Activated T-cell treated with anti-CD3 and anti-CD28 coated beads for 24 hours (primary cell): ENCODE data around the gene SURF6.
"Not testable (repeated sequence)": the region's sequence is repeated elsewhere in the genome, so short reads cannot be mapped to it uniquely, and the experiment has no call there.

Experiments used
- DNase-seq: peaks from one replicate; pipeline ENCODE4 v3.0.0-alpha.2; 2020; ENCODE audit warnings: low read depth

Gene SURF6

DNA sequence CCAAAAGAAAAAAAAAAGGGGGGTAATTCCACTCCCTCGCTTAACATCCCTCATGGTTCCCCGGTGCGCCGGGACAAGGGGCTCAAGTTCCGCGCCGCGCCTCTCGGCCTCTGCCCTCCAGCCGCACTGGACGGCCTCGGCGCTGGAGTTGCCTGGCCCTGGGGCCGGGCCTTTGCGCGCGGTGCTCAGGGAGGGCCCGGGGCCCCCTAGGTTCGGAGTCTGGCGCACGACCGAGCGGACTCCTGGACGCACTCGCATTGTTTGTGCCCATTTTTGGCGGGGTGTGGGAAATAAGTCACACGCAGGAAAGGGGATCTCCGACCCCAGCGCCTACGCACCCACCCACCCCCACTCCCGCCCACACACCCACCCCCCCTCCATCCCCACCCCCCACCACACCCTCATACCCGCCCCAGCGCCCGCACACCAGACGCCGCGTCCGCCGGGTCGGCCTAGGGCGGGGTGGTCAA, 11.6 kb upstream of the SURF6 start:
- no peak for DNase-seq

DNA sequence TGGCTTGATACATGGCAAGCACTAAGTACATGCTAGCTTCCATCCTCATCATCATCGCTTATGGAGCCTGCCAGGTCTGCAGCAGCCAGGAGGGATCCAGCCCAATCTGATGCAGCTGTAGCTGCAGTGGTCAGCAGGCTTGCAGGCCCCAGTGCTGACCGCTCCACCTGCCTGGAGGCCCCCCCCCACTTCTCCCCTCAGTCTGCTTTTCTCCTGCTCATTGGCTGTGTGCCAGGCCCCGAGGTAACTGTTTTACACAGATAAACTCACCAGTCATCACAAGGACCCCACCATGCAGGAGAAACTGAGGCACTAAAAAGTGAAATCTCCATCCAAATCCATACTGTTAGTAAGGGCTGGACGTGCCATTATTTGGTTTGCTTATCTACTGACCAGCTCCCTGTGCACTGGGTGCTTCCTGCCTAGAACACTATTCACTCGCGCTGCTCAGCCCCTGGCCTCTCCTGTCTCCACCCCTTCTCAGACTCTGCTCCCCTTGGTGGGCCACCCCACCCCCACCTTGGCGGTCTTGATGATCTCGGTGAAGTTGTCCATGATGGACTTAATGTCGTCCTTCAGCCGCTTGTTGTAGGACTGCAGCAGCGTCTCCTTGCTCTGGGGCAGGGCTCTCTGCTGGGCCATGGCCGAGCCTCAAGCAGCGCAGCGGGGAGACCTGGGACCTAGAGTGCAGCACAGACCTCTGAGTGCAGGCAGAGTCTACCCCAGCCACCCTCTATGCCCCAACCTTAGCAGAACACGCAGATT, 10.2 kb upstream of the SURF6 start:
- DNase-seq: no peak

DNA sequence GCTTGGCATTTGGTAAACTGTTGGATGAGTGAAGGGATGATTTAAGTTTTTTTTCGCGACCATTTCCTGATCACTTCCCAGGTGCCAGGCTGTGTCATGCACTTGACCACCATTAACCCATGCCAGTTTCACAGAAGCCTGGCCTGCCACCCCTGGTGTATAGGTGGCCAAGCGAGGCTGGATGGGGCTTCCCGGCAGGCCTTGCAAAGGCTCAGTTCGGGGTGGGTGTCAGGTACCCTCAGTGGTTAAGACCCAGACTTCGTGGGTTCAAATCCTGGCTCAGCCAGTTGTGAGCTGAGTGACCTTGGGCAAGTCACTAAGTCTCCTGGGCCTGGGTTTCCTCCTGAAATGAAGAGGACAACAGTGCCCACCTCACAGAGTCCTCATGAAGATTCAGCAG, 9.6 kb upstream of the SURF6 start:
- DNase-seq: no peak

DNA sequence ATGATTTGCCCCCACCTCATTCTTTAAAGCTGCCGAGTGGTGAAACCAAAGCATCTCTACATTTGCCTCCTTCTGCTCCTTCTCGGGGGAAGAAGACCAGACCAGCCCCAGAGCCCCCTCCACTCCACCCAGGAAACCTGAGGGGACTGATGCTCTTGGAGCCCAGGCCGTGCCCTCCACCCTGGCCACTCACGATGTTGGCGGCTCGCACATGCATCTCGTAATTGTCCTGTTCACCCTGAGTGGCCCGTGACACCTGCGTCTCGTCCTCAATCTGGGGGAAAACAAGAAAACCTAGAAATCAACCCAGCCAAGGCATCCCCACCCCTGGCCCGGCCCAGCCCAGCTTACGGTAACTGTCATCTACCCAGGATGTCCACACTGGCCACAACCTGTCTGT, 9.0 kb upstream of the SURF6 start:
- no peak for DNase-seq

DNA sequence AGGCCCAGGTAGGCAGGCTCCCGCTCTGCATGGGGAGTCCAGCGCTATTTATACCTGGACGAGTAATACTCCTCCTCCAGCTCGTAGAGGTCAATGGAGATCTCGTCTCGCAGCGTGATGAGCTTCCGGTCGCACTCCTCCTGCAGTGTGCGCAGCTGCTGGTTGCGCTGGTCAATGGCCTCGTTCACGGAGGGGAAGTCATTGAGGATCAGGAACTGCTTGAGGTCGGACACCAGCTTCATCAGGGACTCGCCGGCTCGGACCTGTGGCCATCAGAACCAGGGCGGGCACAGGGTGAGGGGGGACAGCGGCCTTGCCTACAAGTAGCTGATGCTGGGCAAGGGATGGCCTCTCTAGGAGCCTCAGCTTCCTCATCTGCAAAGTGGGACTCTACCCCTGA, 8.1 kb upstream of the SURF6 start:
- DNase-seq: no peak

DNA sequence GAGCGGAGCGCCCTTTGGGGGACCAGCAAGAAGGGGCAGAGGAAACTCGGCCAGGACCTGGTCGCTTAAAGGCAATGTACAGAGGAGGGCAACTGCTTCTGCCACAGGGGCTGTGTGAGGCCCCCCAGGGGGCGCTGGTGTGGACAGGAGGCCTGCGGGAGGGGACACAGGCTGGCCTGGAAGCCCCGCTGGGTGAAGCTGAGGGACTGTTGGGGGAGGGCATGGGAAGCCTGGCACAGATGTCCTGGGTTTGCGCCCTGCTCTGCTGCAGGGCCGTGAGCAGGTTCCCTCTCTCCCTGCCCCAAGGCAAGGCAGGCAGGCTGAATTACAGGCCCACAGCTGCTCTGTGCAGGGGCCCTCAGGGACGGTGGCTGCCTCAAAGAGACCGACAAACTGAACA, 6.6 kb upstream of the SURF6 start:
- no peak for DNase-seq

DNA sequence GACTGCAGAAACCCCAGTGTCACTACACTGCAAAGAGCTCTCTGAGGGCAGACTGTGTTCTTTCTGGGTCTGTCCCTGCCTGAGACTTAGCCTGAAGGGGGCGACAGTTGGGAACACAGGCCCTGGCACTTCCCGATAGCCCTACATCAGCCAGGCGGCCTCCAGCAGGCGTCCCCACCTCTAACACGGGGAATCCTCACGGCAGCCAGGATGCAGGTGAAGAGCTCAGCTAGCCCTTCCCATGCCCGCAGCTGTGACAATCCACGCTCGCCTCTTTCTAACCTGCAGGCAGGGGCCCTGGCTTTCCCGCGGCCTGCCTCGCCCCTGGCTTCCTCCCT, 6.0 kb upstream of the SURF6 start:
- DNase-seq: no peak

DNA sequence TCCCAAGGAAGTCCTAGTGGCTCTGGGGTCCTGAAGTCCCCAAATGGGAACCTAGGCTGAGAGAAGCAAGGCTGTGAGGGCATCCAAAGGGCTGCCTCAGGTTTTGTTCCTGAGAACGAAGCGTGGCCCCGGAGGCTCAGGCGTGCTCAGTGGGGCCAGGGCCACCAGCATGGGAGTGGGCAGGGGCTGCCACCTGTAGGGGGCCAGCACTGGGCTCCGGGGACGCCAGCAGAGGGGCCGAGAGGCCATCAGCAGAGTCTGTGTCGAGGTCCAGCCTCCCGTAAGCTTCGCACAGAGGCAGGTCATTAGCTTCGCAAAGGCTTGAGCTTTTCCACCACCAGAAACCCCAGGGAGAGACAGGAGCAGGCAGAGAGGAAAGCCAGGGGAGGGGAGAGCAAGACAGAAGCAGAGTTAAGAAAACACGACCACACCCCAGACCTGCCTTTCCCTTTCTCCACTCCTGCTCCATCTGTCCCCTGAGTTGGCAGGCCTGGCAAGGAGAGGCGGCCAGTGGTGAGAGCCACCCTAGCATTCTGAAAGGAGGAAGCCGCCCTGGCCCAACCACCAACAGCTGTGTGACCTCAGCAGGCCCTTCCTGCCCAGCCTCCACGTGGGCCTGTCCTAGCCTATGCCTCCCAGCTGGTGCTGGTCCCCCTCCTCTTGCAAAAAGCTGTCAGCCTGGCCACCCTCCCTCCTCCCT, 5.5 kb upstream of the SURF6 start:
- no peak for DNase-seq

DNA sequence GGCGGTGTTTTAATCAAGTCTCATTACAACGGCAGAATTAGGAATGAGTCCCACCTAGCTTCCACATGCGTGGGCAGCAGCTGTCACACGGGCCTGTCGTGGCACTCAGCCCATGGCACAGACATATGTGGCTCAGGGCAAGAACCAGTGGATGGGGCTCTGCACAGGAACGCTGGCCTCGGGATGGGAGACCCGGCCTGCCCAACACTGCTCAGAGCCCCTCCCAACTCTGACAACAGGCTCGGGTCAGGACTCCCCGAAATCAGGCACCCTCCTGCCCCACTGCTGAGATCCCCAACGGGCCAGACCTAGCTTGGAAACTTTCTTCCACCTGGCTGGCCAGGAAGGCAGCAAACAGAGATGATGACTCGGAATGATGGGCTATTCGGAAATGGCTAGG, 4.9 kb upstream of the SURF6 start:
- DNase-seq: no peak

DNA sequence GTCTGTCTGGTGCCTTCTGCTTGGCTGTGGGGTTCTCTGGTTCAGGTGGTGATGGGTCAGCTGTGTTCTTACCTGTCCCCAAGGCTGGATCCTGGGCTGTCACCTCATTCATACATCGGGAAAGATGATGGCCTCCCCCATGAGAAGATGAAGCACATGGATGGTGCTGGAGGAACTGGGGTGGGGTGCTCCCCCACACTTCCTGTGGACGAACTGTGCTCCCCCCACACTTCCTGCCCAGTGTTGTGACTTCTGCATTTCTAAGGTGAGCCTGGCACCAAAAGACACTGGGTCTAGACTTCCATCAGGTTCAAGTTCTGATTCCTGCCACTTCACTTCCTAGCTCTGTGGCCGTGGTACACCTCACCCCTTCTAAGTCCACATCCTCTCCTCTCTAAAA, 4.3 kb upstream of the SURF6 start:
- DNase-seq: no peak

DNA sequence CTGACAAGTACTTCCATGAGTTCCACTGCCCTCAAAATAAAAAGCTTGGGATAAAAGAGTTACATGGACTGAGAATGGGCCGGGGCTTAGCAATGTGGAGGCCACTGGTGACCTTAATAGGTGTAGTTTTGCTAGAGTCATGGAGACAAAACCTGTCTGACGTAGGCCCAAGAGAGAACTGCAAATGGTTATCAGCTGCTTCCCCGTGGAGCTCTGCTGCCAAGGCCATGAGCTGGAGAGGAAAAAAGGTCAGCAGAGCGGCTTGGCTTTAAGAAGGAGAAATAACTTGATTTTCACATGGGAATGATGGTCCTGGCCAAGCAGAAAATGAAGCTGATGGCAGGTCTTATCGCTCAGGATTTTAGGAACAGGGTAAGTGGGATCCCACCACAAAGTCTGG, 3.7 kb upstream of the SURF6 start:
- no peak for DNase-seq

DNA sequence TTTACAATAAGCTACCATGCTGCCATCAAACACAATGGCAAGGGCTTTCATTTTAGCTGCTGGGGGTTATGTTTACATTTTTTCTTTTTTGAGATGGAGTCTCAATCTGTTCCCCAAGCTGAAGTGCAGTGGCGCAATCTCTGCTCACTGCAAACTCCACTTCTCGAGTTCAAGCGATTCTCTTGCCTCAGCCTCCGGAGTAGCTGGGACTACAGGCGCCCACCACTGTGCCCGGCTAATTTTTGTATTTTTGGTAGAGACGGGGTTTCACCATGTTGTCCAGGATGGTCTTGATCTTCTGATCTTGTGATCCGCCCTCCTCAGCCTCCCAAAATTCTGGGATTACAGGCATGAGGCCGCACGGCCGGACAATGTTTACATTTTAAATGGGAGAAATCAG, 1.1 kb downstream of the SURF6 start:
- DNase-seq: not testable (repeated sequence)

DNA sequence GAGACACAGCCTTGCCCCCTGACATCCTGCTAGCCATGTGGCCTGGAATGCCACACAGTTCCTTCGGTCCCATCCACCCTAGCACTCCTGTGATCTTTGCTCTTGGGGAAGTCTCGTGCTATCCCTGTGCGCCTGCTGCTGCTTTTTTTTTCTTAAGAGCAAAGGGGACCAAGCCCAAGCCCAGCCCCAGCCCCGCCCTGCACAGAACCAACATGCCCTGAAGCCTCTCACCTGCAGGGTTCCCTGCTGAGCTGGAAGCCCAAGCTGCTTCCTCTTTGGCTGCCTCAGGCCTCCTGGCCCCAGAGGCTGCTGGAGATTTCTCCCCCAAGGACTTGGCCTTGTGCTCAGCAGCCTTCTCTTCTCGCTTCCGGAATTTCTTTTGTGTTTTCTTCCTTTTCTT, 1.8 kb downstream of the SURF6 start:
- DNase-seq: no peak

DNA sequence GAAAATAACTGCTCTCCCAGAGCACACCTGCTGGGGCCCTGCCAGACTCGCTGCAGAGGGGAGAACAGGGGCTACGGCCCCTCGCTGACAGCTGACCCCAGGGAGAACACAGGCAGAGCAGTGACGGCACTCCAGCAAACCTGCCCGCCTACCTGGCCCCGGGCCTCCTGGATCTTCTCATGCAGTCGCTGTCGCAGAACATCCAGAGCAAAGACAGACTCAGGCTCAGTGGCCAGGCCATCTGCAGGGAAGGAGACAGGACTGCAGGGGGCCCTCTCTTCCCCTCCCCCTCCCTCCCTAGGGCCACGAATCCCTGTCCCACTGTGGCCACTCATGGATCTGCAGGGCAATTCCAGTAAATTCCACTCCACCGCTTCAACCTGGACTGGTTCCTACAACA, 2.4 kb downstream of the SURF6 start:
- DNase-seq: no peak

DNA sequence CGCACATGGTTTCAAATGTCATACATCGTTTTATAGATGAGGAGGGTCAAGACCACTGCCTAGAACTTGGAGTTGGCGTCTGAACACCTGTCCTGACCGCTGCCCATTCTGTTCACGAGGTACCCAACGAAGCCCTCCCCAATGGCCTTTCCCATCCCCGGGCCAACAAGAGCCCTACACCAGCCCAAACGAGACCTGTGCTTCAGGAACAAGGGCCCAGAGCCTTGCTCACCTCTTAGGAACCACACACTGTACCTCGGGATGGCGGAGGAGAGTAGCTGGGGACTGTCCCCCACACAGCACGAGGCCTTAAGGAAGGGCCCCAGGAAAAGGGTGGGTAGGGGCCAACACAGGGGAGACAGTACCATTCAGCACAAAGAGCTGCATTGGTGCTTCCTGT, 3.0 kb downstream of the SURF6 start:
- DNase-seq: no peak

DNA sequence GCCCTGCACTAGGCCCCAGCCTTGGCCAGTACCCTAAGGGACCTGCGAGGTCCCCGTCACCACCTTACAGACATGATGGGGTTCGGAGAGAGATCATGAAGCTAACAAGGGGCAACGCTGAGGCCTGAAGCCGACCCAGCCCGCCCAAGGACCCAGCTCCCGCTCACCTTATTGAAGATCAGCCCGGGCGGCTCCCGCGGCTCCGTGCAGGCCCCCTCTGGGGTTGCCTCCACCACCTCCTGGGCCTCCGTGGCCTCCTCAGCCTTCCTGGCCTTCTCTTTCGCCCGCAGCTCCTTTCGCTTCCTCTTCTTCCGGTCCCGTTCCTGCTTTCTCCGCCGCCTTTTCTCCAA, 3.6 kb downstream of the SURF6 start:
- DNase-seq: no peak

DNA sequence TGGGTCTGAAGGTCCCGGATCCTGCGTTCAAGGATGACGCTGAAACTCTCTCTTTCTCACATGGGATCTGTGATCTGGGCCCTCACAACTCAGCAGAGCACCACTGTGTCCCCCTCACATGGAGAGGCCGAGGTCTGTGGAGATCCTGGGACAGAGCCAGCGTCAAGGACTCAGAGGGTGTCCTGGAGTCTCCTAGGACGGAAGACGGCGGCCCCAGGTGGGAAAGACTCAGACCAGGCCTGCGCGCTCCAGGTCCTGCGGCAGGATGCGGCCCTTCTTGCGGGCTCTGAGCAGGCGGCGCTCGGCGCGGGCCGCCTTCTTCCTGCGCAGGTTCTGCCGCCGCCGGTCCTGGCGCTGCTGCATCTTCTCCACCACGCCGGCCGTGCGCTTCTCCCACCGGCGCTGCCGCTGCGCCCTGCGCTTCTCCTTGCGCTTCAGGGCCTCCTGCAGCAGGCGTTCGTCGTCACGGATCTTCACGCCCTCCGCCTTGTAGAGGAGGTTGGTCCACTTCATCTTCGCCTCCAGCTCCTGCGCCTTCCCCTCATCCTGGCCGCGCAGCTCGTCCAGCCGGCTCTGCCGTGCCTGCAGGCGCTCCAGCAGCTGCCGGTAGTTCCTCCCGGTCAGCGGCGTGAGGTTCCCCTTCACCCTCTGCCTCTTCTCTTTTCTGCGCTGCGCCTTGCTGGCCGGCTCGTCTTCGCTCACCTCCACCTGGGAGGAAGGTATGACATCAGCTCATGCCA, 4.2 kb downstream of the SURF6 start:
- DNase-seq: no peak

DNA sequence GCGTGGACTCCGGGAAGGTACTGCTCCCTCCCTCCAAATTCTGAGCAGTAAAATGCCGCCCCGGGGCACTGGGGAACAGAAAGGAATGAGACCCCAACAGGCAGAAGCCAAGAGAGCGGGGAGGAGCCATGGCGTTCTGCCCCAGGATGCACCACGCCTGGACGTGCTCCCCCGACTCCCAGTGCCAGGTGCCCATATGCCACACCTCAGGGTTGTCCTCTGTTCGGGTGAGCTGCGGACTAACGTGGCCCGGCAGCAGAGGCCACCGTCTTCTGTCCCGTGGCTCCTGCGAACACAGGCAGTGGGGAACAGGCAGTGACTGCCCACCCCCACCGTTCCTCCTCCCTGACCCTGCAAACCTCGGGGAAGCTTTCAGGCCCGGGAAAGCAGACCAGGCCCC, 4.8 kb downstream of the SURF6 start:
- no peak for DNase-seq

DNA sequence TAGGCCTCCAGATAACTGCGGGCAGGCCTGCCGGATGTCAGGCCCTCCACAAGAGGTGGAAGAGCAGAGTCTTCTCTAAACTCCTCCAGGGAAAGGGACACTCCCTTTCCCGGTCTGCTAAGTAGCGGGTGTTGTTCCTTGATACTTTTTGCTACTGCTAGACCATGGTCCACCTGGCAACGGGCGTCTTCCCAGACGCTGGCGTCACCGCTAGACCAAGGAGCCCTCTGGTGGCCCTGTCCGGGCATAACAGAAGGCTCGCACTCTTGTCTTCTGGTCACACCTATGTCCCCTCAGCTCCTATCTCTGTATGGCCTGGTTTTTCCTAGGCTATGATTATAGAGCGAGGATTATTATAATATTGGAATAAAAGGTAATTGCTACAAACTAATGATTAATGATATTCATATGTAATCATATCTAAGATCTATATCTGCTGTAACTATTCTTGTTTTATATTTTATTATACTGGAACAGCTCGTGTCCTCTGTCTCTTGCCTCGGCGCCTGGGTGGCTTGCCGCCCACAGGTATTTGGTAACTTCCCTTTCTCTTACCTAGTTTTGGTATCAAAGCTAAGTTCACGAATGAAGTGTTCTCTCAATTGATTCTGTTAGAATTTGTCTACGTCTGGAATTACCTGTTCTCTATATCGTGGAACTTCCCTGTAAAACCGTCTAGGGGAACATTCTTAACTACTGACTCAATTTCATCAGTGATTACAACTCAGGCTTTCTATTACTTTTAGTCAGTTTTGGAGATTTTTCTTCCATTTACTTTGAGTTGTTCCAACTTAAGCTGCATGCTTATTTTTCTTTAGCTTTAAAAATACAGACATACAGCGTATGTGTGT, 6.5 kb downstream of the SURF6 start:
- DNase-seq: not testable (repeated sequence)

DNA sequence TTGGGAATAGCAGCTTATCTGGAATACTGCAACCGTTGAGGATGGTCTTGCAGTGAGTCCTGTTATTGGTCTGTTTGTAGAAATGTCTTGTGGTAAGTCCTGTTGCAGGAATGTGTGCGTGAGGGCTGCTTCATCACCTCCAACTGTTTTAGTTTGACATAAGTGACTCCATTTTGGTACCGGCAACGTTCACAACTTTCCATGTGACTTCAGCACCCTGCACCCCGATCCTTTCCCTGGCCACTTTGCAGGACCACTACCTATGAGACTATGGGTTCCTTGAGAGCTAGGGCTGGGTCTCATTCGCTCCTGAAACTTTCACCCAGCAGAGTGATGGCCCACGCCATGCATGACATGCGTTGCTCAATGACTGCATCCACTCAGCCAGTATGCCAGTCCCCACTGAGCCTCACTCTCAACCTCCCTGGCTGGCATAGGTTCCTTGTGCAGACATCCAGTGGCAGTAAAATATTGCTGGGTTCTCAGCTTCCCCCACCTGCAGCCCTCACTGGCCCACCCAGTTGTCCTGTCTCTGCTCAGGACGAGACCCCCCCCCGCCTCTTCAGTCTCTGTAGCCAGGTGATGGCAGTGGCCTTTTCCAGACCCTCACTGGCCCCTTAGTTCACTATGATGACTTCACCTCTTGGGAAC, 8.0 kb downstream of the SURF6 start:
- DNase-seq: no peak

DNA sequence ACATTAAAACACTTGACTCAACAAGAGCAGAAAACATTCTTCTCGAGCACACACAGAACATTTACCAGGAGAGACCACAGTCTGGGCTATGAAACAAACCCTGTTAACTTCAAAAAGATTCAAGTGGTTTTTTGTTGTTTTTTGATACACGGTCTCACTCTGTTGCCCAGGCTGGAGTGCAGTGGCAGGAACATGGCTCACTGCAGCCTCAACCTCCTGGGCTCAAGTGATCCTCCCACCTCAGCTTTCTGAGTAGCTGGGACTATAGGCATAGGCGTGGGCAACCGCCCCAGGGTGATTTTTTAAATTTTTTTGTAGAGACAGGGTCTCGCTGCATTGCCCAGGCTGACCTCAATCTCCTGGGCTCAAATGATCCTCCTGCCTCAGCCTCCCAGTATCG, 9.0 kb downstream of the SURF6 start:
- not testable (repeated sequence) for DNase-seq
